Upper lobe of left lung (tissue), 4 donors: ENCODE data around the gene CTNNBIP1.

Experiments used
- CTCF ChIP-seq, 6 experiments: fragments of 450-650 bp in 4 of 6; fragments of 200-600 bp in 2 of 6; sonication (generic) in 2 of 6; IDR thresholded peaks; one replicate each; pipeline ENCODE4 v1.5.1; 2016 to 2019; ENCODE audit warnings: antibody characterized with exemption in 6 of 6
- EP300 ChIP-seq, 4 donors: sonication (generic); formaldehyde crosslinking; IDR thresholded peaks; one replicate each; pipeline ENCODE4 v1.5.1; 2017; ENCODE audit warnings: antibody characterized with exemption in 4 of 4, control low read depth in 2 of 4
- POLR2A ChIP-seq, 4 donors: fragments of 450-650 bp; IDR thresholded peaks; one replicate each; pipeline ENCODE4 v1.5.1; 2016 to 2017; ENCODE audit warnings: antibody characterized with exemption in 4 of 4, mild to moderate bottlenecking in 2 of 4
- POLR2AphosphoS5 ChIP-seq, 2 donors: sonication (generic); formaldehyde crosslinking; IDR thresholded peaks; one replicate each; pipeline ENCODE4 v1.5.1; 2017; ENCODE audit warnings: antibody characterized with exemption in 2 of 2

GRCh38 chr1:9902060-9902452, 8.0 kb downstream of the CTNNBIP1 start:
- TF ChIP-seq CTCF (IDR thresholded peaks at IDR 0.05) (no peak), POLR2A (IDR thresholded peaks at IDR 0.05) (no peak), POLR2AphosphoS5 (IDR thresholded peaks at IDR 0.05) (no peak), EP300 (IDR thresholded peaks at IDR 0.05) (no peak)
